ENCODE measurements around the gene ZNF358.

The ZNF358 gene

GRCh38 chr19:7480222-7480969, 35.5 kb upstream of the ZNF358 start:
- no peaks in the 10 kb centered on the region; the same call in 1 of the 2 replicates for H4K20me1 ChIP-seq (ENCODE audit: control insufficient read depth, insufficient read depth, low read depth, low read length)
- H3K79me2 ChIP-seq (ENCODE audit: control insufficient read depth, low read length), result no peaks in the 10 kb centered on the region
- H3K36me3 ChIP-seq (ENCODE audit: control insufficient read depth, low read length), result no peaks in the 10 kb centered on the region
- H3K27ac ChIP-seq (ENCODE audit: low read depth, low read length), result no peak overlapping the region
- H3K9me3 ChIP-seq (ENCODE audit: control insufficient read depth, insufficient read depth, low read length), result no peaks in the 10 kb centered on the region
- TF ChIP-seq CTCF (IDR thresholded peaks at IDR 0.05; ENCODE audit: low read depth, low read length, poor library complexity, severe bottlenecking) (no peak), EZH2phosphoT487 (IDR thresholded peaks at IDR 0.05; ENCODE audit: borderline replicate concordance, low read length) (no peak)
- H3K4me2 ChIP-seq (ENCODE audit: low read length), result no peak overlapping the region
- H3K4me1 ChIP-seq (ENCODE audit: control insufficient read depth, low read length), result no peaks in the 10 kb centered on the region
- H3K9me2 ChIP-seq (replicated peaks; ENCODE audit: control insufficient read depth, low read length), result no peaks in the 10 kb centered on the region
- no peak overlapping the region for H3K4me3 ChIP-seq (ENCODE audit: low read length)
- H3K27me3 ChIP-seq (ENCODE audit: control insufficient read depth, low read length), result no peaks in the 10 kb centered on the region
- 0 out of 2 replicates have a peak, but pooled peaks cover 1% of the 10 kb centered on the region for H3F3A ChIP-seq (ENCODE audit: control insufficient read depth, insufficient read depth)

- Histone ChIP-seq H3K36me3 (ENCODE audit: control insufficient read depth, low read length) (no peaks in the 10 kb centered on the region), H3K4me1 (ENCODE audit: control insufficient read depth, low read length) (no peaks in the 10 kb centered on the region), H3K4me3 (ENCODE audit: low read length) (no peak overlapping the region), H3F3A (ENCODE audit: control insufficient read depth, insufficient read depth) (no peaks in the 10 kb centered on the region), H3K9me3 (ENCODE audit: control insufficient read depth, insufficient read depth, low read length) (no peaks in the 10 kb centered on the region), H3K79me2 (ENCODE audit: control insufficient read depth, low read length) (no peaks in the 10 kb centered on the region), H3K27ac (ENCODE audit: low read depth, low read length) (no peak overlapping the region), H3K4me2 (ENCODE audit: low read length) (no peak overlapping the region), H3K9me2 (replicated peaks; ENCODE audit: control insufficient read depth, low read length) (no peaks in the 10 kb centered on the region), H3K27me3 (ENCODE audit: control insufficient read depth, low read length) (no peaks in the 10 kb centered on the region), H4K20me1 (ENCODE audit: control insufficient read depth, insufficient read depth, low read depth, low read length) (no peaks in the 10 kb centered on the region)
- no peak for TF ChIP-seq EZH2phosphoT487 (IDR thresholded peaks at IDR 0.05; ENCODE audit: borderline replicate concordance, low read length)
- TF ChIP-seq CTCF (IDR thresholded peaks at IDR 0.05; ENCODE audit: low read depth, low read length, poor library complexity, severe bottlenecking), result no peak
Observed at GRCh38 chr19:7480970-7481255, 35.0 kb upstream of the ZNF358 start.

GRCh38 chr19:7482584-7483439, 33.1 kb upstream of the ZNF358 start:
- Histone ChIP-seq H3K27ac (ENCODE audit: low read depth, low read length) (no peak overlapping the region), H3K4me1 (ENCODE audit: control insufficient read depth, low read length) (no peaks in the 10 kb centered on the region), H3K9me2 (replicated peaks; ENCODE audit: control insufficient read depth, low read length) (no peaks in the 10 kb centered on the region), H3K4me2 (ENCODE audit: low read length) (no peak overlapping the region), H3K9me3 (ENCODE audit: control insufficient read depth, insufficient read depth, low read length) (no peaks in the 10 kb centered on the region), H4K20me1 (ENCODE audit: control insufficient read depth, insufficient read depth, low read depth, low read length) (no peaks in the 10 kb centered on the region), H3K27me3 (ENCODE audit: control insufficient read depth, low read length) (no peaks in the 10 kb centered on the region), H3K4me3 (ENCODE audit: low read length) (no peak overlapping the region), H3F3A (ENCODE audit: control insufficient read depth, insufficient read depth) (0 out of 2 replicates have a peak, but pooled peaks cover 2% of the 10 kb centered on the region), H3K79me2 (ENCODE audit: control insufficient read depth, low read length) (no peaks in the 10 kb centered on the region), H3K36me3 (ENCODE audit: control insufficient read depth, low read length) (no peaks in the 10 kb centered on the region)
- TF ChIP-seq EZH2phosphoT487 (IDR thresholded peaks at IDR 0.05; ENCODE audit: borderline replicate concordance, low read length), result no peak
- no peak for TF ChIP-seq CTCF (IDR thresholded peaks at IDR 0.05; ENCODE audit: low read depth, low read length, poor library complexity, severe bottlenecking)

All from DOHH2 (cell line).